C4-2B (cell line): Measurements from ENCODE around the gene TBX2.
A peak's percentile ranks its signal among the peaks of the same experiment; 100 is the strongest.

Experiments
- ZFX ChIP-seq: fragments of 450-650 bp; IDR thresholded peaks from 2 replicates; pipeline ENCODE4 v1.6.1; 2017
- TF ChIP-seq, protein P1 (sequence below): fragments of 450-650 bp; conservative IDR thresholded peaks from 2 replicates; pipeline ENCODE4 v1.5.1; 2017; ENCODE audit warnings: mild to moderate bottlenecking

DNA sequence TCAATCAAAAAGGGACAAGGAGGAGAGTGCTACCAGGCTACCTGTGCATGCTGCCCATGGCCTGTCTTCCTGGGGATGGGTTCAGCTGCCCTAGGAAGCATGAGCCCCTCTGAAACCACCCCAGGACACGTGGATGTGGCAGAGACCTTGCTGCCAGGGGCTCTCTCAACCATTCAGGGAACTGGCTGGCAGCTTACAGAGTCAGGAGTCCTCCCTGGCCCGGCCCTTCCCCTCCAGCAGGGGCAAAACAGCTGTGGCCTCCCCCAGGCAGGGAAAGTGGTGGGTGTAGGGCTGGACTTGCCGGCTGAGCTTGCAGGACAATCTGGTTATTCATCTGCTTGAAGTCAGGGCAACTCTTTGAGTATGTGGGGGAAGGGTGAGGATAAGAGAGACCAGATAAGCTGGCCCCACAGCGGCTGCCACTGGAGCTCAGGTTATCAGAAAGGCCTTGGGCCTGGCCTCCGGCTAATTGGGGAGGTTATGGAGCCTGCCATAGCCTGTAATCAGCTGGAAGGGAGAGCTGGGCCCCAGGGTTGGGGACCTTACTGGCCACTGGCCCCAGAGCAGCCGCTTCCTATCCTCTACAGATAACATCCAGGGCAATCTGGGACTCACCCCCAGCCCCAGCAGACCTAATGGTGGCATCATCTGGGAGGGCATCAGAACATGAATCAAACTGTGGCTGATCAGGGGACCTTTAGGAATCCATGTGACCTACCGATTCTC, 5.6 kb upstream of the TBX2 start:
- TF ChIP-seq, protein P1, sequence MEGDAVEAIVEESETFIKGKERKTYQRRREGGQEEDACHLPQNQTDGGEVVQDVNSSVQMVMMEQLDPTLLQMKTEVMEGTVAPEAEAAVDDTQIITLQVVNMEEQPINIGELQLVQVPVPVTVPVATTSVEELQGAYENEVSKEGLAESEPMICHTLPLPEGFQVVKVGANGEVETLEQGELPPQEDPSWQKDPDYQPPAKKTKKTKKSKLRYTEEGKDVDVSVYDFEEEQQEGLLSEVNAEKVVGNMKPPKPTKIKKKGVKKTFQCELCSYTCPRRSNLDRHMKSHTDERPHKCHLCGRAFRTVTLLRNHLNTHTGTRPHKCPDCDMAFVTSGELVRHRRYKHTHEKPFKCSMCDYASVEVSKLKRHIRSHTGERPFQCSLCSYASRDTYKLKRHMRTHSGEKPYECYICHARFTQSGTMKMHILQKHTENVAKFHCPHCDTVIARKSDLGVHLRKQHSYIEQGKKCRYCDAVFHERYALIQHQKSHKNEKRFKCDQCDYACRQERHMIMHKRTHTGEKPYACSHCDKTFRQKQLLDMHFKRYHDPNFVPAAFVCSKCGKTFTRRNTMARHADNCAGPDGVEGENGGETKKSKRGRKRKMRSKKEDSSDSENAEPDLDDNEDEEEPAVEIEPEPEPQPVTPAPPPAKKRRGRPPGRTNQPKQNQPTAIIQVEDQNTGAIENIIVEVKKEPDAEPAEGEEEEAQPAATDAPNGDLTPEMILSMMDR = peak; percentile 26; the same call in 1 of the 2 replicates
- no peak for TF ChIP-seq ZFX
